Panc1 (cell line): ENCODE measurements around the gene DSCAM. TPM values are rescaled to one million over a fixed set of nuclear protein-coding genes. Genes with fewer than 3 reads are reported as not detected.

Experiments
- ATAC-seq: fragments of 200-7000 bp; cut with Tn5 transposase; 2 replicates; pipeline ENCODE4 v1.9.1; 2020; ENCODE audit warnings: mild to moderate bottlenecking, moderate library complexity
- BruUV-seq: library from RNA; stranded (reverse); fragments of 400-500 nt; replicated peaks from 2 replicates; lab custom pipeline; 2021; lab: Mats Ljungman, UMichigan
- CTCF ChIA-PET: fragments of 300-600 bp; sonication (Branson Sonifier 250); formaldehyde crosslinking; loops from one replicate; lab custom pipeline; 2022; ENCODE audit warnings: antibody characterized with exemption; lab: Charles Lee
- POLR2A ChIA-PET: fragments of 300-600 bp; sonication (Branson Sonifier 250); formaldehyde crosslinking; loops from one replicate; lab custom pipeline; 2022; ENCODE audit warnings: antibody characterized with exemption; lab: Charles Lee
- DNase-seq: peaks from one replicate; pipeline ENCODE4 v3.0.0-alpha.2; 2010; ENCODE audit warnings: low read depth, low spot score
- H3K27ac ChIP-seq: 2 replicates; pipeline ENCODE4 v1.5.1; 2011; ENCODE audit warnings: mild to moderate bottlenecking, low read length, inconsistent platforms
- H3K27me3 ChIP-seq: fragments of 200-500 bp; sonication (Bioruptor generic); 2 replicates; pipeline ENCODE4 v1.6.0; 2014; ENCODE audit warnings: low read length, inconsistent platforms; ENCODE audit not compliant: control insufficient read depth, insufficient read depth
- H3K36me3 ChIP-seq: fragments of 200-500 bp; sonication (Bioruptor generic); 2 replicates; pipeline ENCODE4 v1.5.1; 2014; ENCODE audit warnings: inconsistent platforms, mild to moderate bottlenecking, low read length, moderate library complexity; ENCODE audit not compliant: control insufficient read depth, insufficient read depth
- H3K4me1 ChIP-seq: 2 replicates; pipeline ENCODE4 v1.5.1; 2011; ENCODE audit warnings: inconsistent platforms, mild to moderate bottlenecking, low read length, moderate library complexity; ENCODE audit not compliant: control insufficient read depth, insufficient read depth
- H3K4me3 ChIP-seq, 2 experiments: 2 replicates each; pipeline ENCODE4 v1.5.1; 2011 to 2012; ENCODE audit warnings: low read depth in 2 of 2, low read length in 2 of 2, mild to moderate bottlenecking in 2 of 2, inconsistent platforms in 1 of 2, moderate library complexity in 1 of 2
- H3K9me3 ChIP-seq: fragments of 200-500 bp; sonication (Bioruptor generic); 2 replicates; pipeline ENCODE4 v1.5.1; 2014; ENCODE audit warnings: low read depth, mild to moderate bottlenecking, inconsistent platforms, low read length, moderate library complexity; ENCODE audit not compliant: control insufficient read depth, insufficient read depth
- POLR2AphosphoS5 ChIP-seq: IDR thresholded peaks from 2 replicates; pipeline ENCODE4 v1.6.1; 2012; ENCODE audit warnings: mild to moderate bottlenecking, low read depth, low read length, moderate library complexity
- SIN3A ChIP-seq: IDR thresholded peaks from 2 replicates; pipeline ENCODE4 v1.6.1; 2012; ENCODE audit warnings: low read depth, mild to moderate bottlenecking, low read length, moderate library complexity, borderline replicate concordance; ENCODE audit not compliant: insufficient read depth
- TCF7L2 ChIP-seq: IDR thresholded peaks from 2 replicates; pipeline ENCODE4 v1.6.1; 2011; ENCODE audit warnings: mild to moderate bottlenecking, low read depth, low read length, inconsistent platforms
- in situ Hi-C: cut with HindIII; loops from 2 replicates; pipeline ENCODE4 v1.10.0; 2016; ENCODE audit warnings: low sequenced_read_pairs, low pct_unique_long_range_greater_than_20kb
- intact Hi-C: fragments of 100-400 bp; cut with micrococcal nuclease; formaldehyde crosslinking; loops from one replicate; pipeline ENCODE4 v1.10.0; 2022; ENCODE audit not compliant: unreplicated experiment
- total RNA-seq: library from RNA; stranded (reverse); gene quantifications from one replicate; pipeline ENCODE4 v1.2.1, GENCODE V29; 2021; ENCODE audit not compliant: unreplicated experiment
- TF ChIP-seq, protein P1 (sequence below), 2 experiments: IDR thresholded peaks; 2 replicates each; pipeline ENCODE4 v1.6.1; 2011 to 2012; ENCODE audit warnings: low read depth in 2 of 2, control low read depth in 1 of 2, low read length in 1 of 2, mild to moderate bottlenecking in 1 of 2, moderate library complexity in 1 of 2; ENCODE audit not compliant: insufficient read depth in 1 of 2
- TF ChIP-seq, protein P2 (sequence below): fragments of 450-650 bp; IDR thresholded peaks from 2 replicates; pipeline ENCODE4 v1.5.1; 2017; ENCODE audit warnings: mild to moderate bottlenecking

DSCAM gene
- total RNA-seq, 1 experiment from 2014 or later = not detected

DNA sequence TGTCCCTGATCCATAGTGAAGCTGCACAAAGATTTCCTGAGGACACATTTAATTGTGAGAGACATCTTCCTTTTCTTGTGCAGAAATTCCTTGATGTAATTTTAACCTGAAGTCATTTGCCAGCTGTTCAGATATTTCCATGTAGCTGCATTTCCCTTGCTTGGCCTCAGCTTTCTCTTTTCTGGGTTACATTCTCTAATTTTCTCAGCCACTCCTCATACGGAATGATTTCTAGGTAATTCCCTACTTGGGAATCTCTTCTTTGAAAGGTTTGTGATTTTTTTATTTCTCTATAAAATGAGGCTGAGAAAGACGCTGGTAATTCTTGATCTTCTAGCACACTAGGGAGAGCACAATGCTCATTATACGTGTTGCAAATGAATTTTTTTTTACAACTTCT is 780.7 kb downstream of the DSCAM start:
- ChIA-PET POLR2A (no interaction called here), CTCF (no interaction called here)
- TF ChIP-seq, protein P1, sequence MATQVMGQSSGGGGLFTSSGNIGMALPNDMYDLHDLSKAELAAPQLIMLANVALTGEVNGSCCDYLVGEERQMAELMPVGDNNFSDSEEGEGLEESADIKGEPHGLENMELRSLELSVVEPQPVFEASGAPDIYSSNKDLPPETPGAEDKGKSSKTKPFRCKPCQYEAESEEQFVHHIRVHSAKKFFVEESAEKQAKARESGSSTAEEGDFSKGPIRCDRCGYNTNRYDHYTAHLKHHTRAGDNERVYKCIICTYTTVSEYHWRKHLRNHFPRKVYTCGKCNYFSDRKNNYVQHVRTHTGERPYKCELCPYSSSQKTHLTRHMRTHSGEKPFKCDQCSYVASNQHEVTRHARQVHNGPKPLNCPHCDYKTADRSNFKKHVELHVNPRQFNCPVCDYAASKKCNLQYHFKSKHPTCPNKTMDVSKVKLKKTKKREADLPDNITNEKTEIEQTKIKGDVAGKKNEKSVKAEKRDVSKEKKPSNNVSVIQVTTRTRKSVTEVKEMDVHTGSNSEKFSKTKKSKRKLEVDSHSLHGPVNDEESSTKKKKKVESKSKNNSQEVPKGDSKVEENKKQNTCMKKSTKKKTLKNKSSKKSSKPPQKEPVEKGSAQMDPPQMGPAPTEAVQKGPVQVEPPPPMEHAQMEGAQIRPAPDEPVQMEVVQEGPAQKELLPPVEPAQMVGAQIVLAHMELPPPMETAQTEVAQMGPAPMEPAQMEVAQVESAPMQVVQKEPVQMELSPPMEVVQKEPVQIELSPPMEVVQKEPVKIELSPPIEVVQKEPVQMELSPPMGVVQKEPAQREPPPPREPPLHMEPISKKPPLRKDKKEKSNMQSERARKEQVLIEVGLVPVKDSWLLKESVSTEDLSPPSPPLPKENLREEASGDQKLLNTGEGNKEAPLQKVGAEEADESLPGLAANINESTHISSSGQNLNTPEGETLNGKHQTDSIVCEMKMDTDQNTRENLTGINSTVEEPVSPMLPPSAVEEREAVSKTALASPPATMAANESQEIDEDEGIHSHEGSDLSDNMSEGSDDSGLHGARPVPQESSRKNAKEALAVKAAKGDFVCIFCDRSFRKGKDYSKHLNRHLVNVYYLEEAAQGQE (IDR thresholded peaks at IDR 0.05; ENCODE audit: insufficient read depth in 1 of 2, low read depth in 2 of 2, low read length in 1 of 2) = no peak
- TF ChIP-seq SIN3A (no peak), POLR2AphosphoS5 (no peak)
- intact Hi-C loops = no loop called here
- H3K27me3 ChIP-seq = no peaks in the 10 kb centered on the region; the same call in 1 of the 2 replicates
- no peak overlapping the region for H3K4me3 ChIP-seq
- no peak overlapping the region for H3K27ac ChIP-seq
- no peaks in the 10 kb centered on the region for H3K9me3 ChIP-seq
- in situ Hi-C loops = no loop called here
- no peak for DNase-seq
- H3K36me3 ChIP-seq = no peaks in the 10 kb centered on the region
- no peaks in the 10 kb centered on the region for H3K4me1 ChIP-seq
- ATAC-seq = no peak
- no TSS peak for BruUV-seq

DNA sequence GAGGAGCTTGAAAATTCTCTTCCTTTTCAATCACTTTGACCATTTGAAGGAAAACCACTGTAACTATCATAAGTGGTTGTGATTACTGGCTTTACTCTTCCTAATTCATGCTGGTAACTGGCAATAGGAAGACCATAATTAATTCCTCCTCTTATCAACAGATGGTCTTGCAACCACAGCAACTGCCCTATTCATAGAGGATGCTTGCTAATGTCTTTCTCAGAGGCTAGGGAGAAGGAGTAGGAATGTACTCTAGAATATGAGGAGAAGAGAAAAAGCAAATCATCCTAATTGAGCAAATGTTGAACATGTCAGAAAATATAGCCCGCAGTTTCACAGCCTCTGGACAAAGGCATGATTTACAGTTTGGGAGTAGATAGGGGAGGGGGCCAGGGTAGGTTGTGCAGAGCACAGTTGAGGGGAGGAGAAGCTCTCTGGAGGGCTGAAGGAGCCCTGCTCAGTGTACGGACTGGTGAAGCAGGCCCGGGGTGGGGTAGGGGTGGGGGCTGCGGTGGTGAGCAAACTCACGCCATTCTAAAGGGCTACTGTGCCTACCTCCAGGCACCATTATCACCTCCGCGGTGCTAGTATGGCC is 786.8 kb downstream of the DSCAM start:
- H3K4me1 ChIP-seq = no peaks in the 10 kb centered on the region
- ChIA-PET CTCF (no interaction called here), POLR2A (no interaction called here)
- ATAC-seq (no peak), DNase-seq (no peak)
- H3K27ac ChIP-seq = no peak overlapping the region
- in situ Hi-C loops = no loop called here
- no TSS peak for BruUV-seq
- TF ChIP-seq TCF7L2 (no peak), POLR2AphosphoS5 (no peak), SIN3A (no peak)
- TF ChIP-seq, protein P1 (IDR thresholded peaks at IDR 0.05; ENCODE audit: insufficient read depth in 1 of 2, low read depth in 2 of 2, low read length in 1 of 2) = no peak
- TF ChIP-seq, protein P2, sequence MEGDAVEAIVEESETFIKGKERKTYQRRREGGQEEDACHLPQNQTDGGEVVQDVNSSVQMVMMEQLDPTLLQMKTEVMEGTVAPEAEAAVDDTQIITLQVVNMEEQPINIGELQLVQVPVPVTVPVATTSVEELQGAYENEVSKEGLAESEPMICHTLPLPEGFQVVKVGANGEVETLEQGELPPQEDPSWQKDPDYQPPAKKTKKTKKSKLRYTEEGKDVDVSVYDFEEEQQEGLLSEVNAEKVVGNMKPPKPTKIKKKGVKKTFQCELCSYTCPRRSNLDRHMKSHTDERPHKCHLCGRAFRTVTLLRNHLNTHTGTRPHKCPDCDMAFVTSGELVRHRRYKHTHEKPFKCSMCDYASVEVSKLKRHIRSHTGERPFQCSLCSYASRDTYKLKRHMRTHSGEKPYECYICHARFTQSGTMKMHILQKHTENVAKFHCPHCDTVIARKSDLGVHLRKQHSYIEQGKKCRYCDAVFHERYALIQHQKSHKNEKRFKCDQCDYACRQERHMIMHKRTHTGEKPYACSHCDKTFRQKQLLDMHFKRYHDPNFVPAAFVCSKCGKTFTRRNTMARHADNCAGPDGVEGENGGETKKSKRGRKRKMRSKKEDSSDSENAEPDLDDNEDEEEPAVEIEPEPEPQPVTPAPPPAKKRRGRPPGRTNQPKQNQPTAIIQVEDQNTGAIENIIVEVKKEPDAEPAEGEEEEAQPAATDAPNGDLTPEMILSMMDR = no peak
- H3K4me3 ChIP-seq = no peak overlapping the region
- H3K27me3 ChIP-seq = no peaks in the 10 kb centered on the region; the same call in 1 of the 2 replicates
- no peaks in the 10 kb centered on the region for H3K9me3 ChIP-seq
- intact Hi-C loops = no loop called here
- no peaks in the 10 kb centered on the region for H3K36me3 ChIP-seq
